ENCODE results near the gene ASRGL1. TPM values are rescaled to one million over a fixed set of nuclear protein-coding genes. Genes with fewer than 3 reads are reported as not detected.
A peak's percentile ranks its signal among the peaks of the same experiment; 100 is the strongest.

Gene ASRGL1
- total RNA-seq, 4 donors from 2014 or later, result 10.1 to 16.3 (median 13.5) TPM

- H3K27me3 ChIP-seq, result no peaks in the 10 kb centered on the region
- no peak overlapping the region for H3K4me3 ChIP-seq
- 0 to 17% methylated on average over 1 of the region's 1 CpG for WGBS, 2 donors (ENCODE audit: low coverage in 1 of 2)
- H3K27ac ChIP-seq, result peak overlapping the region; percentile 6 to 74 (median 63)
- H3K4me1 ChIP-seq, result peaks cover 3 to 37% (median 8%) of the 10 kb centered on the region in 3 donors
- TF ChIP-seq CTCF (IDR thresholded peaks at IDR 0.05) (no peak), POLR2A (IDR thresholded peaks at IDR 0.05) (no peak), EP300 (IDR thresholded peaks at IDR 0.05) (no peak), POLR2AphosphoS5 (IDR thresholded peaks at IDR 0.05) (no peak)
- H3K36me3 ChIP-seq, result no peaks in the 10 kb centered on the region
- ATAC-seq, result no peak
- no peaks in the 10 kb centered on the region for H3K9me3 ChIP-seq
These were observed 82.7 kb downstream of the ASRGL1 start for GRCh38 chr11:62419943-62420342.

- no peaks in the 10 kb centered on the region for H3K36me3 ChIP-seq
- H3K9me3 ChIP-seq, result no peaks in the 10 kb centered on the region
- 86% methylated on average over 3 of the region's 3 CpGs; no CpG with 5 or more reads in 1 of the 2 donors for WGBS, 2 donors (ENCODE audit: low coverage in 1 of 2)
- no peak overlapping the region for H3K4me3 ChIP-seq
- no peaks in the 10 kb centered on the region for H3K27me3 ChIP-seq
- TF ChIP-seq POLR2AphosphoS5 (IDR thresholded peaks at IDR 0.05), result no peak
- TF ChIP-seq EP300 (IDR thresholded peaks at IDR 0.05), result no peak
- no peak for TF ChIP-seq POLR2A (IDR thresholded peaks at IDR 0.05)
- no peak for TF ChIP-seq CTCF (IDR thresholded peaks at IDR 0.05)
- ATAC-seq, result no peak
- H3K27ac ChIP-seq, result peak overlapping the region in 1 of 4 donors; percentile 63
- H3K4me1 ChIP-seq, result peaks cover 3 to 43% (median 8%) of the 10 kb centered on the region in 3 donors
These were observed 83.6 kb downstream of the ASRGL1 start for GRCh38 chr11:62420882-62421281.

- H3K27ac ChIP-seq, result peak overlapping the region in 1 of 4 donors; percentile 22
- H3K27me3 ChIP-seq, result no peaks in the 10 kb centered on the region
- ATAC-seq, result no peak
- peaks cover 3 to 43% (median 8%) of the 10 kb centered on the region in 3 donors for H3K4me1 ChIP-seq
- 55 to 88% methylated on average over 2 to 4 of the region's 7 CpGs for WGBS, 2 donors (ENCODE audit: low coverage in 1 of 2)
- no peak for TF ChIP-seq POLR2A (IDR thresholded peaks at IDR 0.05)
- TF ChIP-seq EP300 (IDR thresholded peaks at IDR 0.05), result no peak
- no peak for TF ChIP-seq POLR2AphosphoS5 (IDR thresholded peaks at IDR 0.05)
- no peak for TF ChIP-seq CTCF (IDR thresholded peaks at IDR 0.05)
- H3K9me3 ChIP-seq, result no peaks in the 10 kb centered on the region
- no peaks in the 10 kb centered on the region for H3K36me3 ChIP-seq
- H3K4me3 ChIP-seq, result no peak overlapping the region
These were observed 84.7 kb downstream of the ASRGL1 start for GRCh38 chr11:62421996-62422395.

- WGBS, 2 donors (ENCODE audit: low coverage in 1 of 2), result 83 to 85% methylated on average over 2 to 4 of the region's 4 CpGs
- Histone ChIP-seq H3K27me3 (no peaks in the 10 kb centered on the region), H3K4me1 (peaks cover 3 to 41% (median 8%) of the 10 kb centered on the region in 3 donors), H3K36me3 (no peaks in the 10 kb centered on the region), H3K4me3 (no peak overlapping the region), H3K9me3 (no peaks in the 10 kb centered on the region), H3K27ac (peak overlapping the region in 1 of 4 donors; percentile 26)
- TF ChIP-seq EP300 (IDR thresholded peaks at IDR 0.05) (no peak), POLR2A (IDR thresholded peaks at IDR 0.05) (no peak), CTCF (IDR thresholded peaks at IDR 0.05) (no peak), POLR2AphosphoS5 (IDR thresholded peaks at IDR 0.05) (no peak)
- no peak for ATAC-seq
These were observed 85.8 kb downstream of the ASRGL1 start for GRCh38 chr11:62423012-62423411.

GRCh38 chr11:62427630-62428233 lies 90.5 kb downstream of the ASRGL1 start:
- H3K9me3 ChIP-seq, result no peaks in the 10 kb centered on the region
- H3K36me3 ChIP-seq, result no peaks in the 10 kb centered on the region
- peak overlapping the region in 2 of 4 donors; percentile 39 to 53 for H3K27ac ChIP-seq
- no peak overlapping the region for H3K4me3 ChIP-seq
- TF ChIP-seq POLR2A (IDR thresholded peaks at IDR 0.05) (no peak), POLR2AphosphoS5 (IDR thresholded peaks at IDR 0.05) (no peak), EP300 (IDR thresholded peaks at IDR 0.05) (no peak), CTCF (IDR thresholded peaks at IDR 0.05) (no peak)
- ATAC-seq, result no peak
- no peaks in the 10 kb centered on the region for H3K27me3 ChIP-seq
- 51 to 59% methylated on average over 5 of the region's 6 CpGs for WGBS, 2 donors (ENCODE audit: low coverage in 1 of 2)
- H3K4me1 ChIP-seq, result peaks cover 0 to 46% (median 14%) of the 10 kb centered on the region in 3 donors

Data from gastroesophageal sphincter (tissue), 4 donors.